ENCODE measurements around the gene IFNAR2. TPM values are rescaled to one million over a fixed set of nuclear protein-coding genes. Genes with fewer than 3 reads are reported as not detected.

Gene IFNAR2
- total and polyA plus RNA-seq, 2 donors (not counting 1 experiment from before 2014, with no cell fraction given) = 5.6 to 24.3 TPM

- DNase-seq (ENCODE audit: low read depth in 2 of 2) = peak; percentile 88 to 95
- H3K4me3 ChIP-seq (replicated peaks in 1 of 4; ENCODE audit: control extremely low read depth in 1 of 4, insufficient read depth in 1 of 4, low read depth in 3 of 4, low read length in 4 of 4) = no peak overlapping the region
- H2AFZ ChIP-seq (ENCODE audit: low read length) = no peak overlapping the region
- H3K4me1 ChIP-seq (ENCODE audit: control insufficient read depth, extremely low read depth, insufficient read depth, low read length) = peaks cover 3% of the 10 kb centered on the region
- no peaks in the 10 kb centered on the region for H3K9me3 ChIP-seq (ENCODE audit: control insufficient read depth, insufficient read depth, low read depth, low read length)
- H3K36me3 ChIP-seq (ENCODE audit: control insufficient read depth, insufficient read depth, low read length) = no peaks in the 10 kb centered on the region
- no peak overlapping the region for H3K27ac ChIP-seq (ENCODE audit: insufficient read depth, low read length)
- no peaks in the 10 kb centered on the region for H3K79me2 ChIP-seq (ENCODE audit: control insufficient read depth, insufficient read depth, low read length)
- H3K9ac ChIP-seq (ENCODE audit: insufficient read depth, low read length) = no peak overlapping the region
- no peaks in the 10 kb centered on the region for H4K20me1 ChIP-seq (ENCODE audit: control insufficient read depth, extremely low read depth, insufficient read depth, low read length)
- H3K27me3 ChIP-seq (ENCODE audit: control insufficient read depth, insufficient read depth, low read length) = no peaks in the 10 kb centered on the region
- no peak overlapping the region for H3K4me2 ChIP-seq (ENCODE audit: extremely low read depth, insufficient read depth, low read length)
- TF ChIP-seq CTCF (conservative IDR thresholded peaks at IDR 0.05 in 1 of 2, IDR thresholded peaks at IDR 0.05 in 1 of 2; ENCODE audit: low read depth in 1 of 2, low read length in 2 of 2) (peak; percentile 70 to 81), EZH2 (IDR thresholded peaks at IDR 0.05; ENCODE audit: low read length, missing control alignments) (no peak)
These were observed 30.1 kb upstream of the IFNAR2 start for GRCh38 chr21:33199516-33200217.

GRCh38 chr21:33201956-33202355, 27.8 kb upstream of the IFNAR2 start:
- Histone ChIP-seq H3K27me3 (ENCODE audit: control insufficient read depth, insufficient read depth, low read length) (no peaks in the 10 kb centered on the region), H2AFZ (ENCODE audit: low read length) (no peak overlapping the region), H4K20me1 (ENCODE audit: control insufficient read depth, extremely low read depth, insufficient read depth, low read length) (no peaks in the 10 kb centered on the region), H3K27ac (ENCODE audit: insufficient read depth, low read length) (no peak overlapping the region), H3K9me3 (ENCODE audit: control insufficient read depth, insufficient read depth, low read depth, low read length) (no peaks in the 10 kb centered on the region), H3K4me1 (ENCODE audit: control insufficient read depth, extremely low read depth, insufficient read depth, low read length) (peaks cover 3% of the 10 kb centered on the region), H3K36me3 (ENCODE audit: control insufficient read depth, insufficient read depth, low read length) (no peaks in the 10 kb centered on the region), H3K4me2 (ENCODE audit: extremely low read depth, insufficient read depth, low read length) (no peak overlapping the region), H3K9ac (ENCODE audit: insufficient read depth, low read length) (no peak overlapping the region), H3K79me2 (ENCODE audit: control insufficient read depth, insufficient read depth, low read length) (no peaks in the 10 kb centered on the region), H3K4me3 (replicated peaks in 1 of 4; ENCODE audit: control extremely low read depth in 1 of 4, insufficient read depth in 1 of 4, low read depth in 3 of 4, low read length in 4 of 4) (no peak overlapping the region)
- TF ChIP-seq CTCF (conservative IDR thresholded peaks at IDR 0.05 in 1 of 2, IDR thresholded peaks at IDR 0.05 in 1 of 2; ENCODE audit: low read depth in 1 of 2, low read length in 2 of 2) = no peak
- TF ChIP-seq EZH2 (IDR thresholded peaks at IDR 0.05; ENCODE audit: low read length, missing control alignments) = no peak
- no peak for DNase-seq (ENCODE audit: low read depth in 2 of 2)

GRCh38 chr21:33202464-33203363, 27.0 kb upstream of the IFNAR2 start:
- no peaks in the 10 kb centered on the region for H3K27me3 ChIP-seq (ENCODE audit: control insufficient read depth, insufficient read depth, low read length)
- H3K4me2 ChIP-seq (ENCODE audit: extremely low read depth, insufficient read depth, low read length) = no peak overlapping the region
- no peak overlapping the region for H2AFZ ChIP-seq (ENCODE audit: low read length)
- no peak overlapping the region for H3K9ac ChIP-seq (ENCODE audit: insufficient read depth, low read length)
- H4K20me1 ChIP-seq (ENCODE audit: control insufficient read depth, extremely low read depth, insufficient read depth, low read length) = no peaks in the 10 kb centered on the region
- no peak overlapping the region for H3K27ac ChIP-seq (ENCODE audit: insufficient read depth, low read length)
- no peaks in the 10 kb centered on the region for H3K79me2 ChIP-seq (ENCODE audit: control insufficient read depth, insufficient read depth, low read length)
- no peak for DNase-seq (ENCODE audit: low read depth in 2 of 2)
- no peaks in the 10 kb centered on the region for H3K9me3 ChIP-seq (ENCODE audit: control insufficient read depth, insufficient read depth, low read depth, low read length)
- TF ChIP-seq EZH2 (IDR thresholded peaks at IDR 0.05; ENCODE audit: low read length, missing control alignments) = no peak
- TF ChIP-seq CTCF (conservative IDR thresholded peaks at IDR 0.05 in 1 of 2, IDR thresholded peaks at IDR 0.05 in 1 of 2; ENCODE audit: low read depth in 1 of 2, low read length in 2 of 2) = no peak
- H3K4me3 ChIP-seq (replicated peaks in 1 of 4; ENCODE audit: control extremely low read depth in 1 of 4, insufficient read depth in 1 of 4, low read depth in 3 of 4, low read length in 4 of 4) = no peak overlapping the region
- H3K36me3 ChIP-seq (ENCODE audit: control insufficient read depth, insufficient read depth, low read length) = no peaks in the 10 kb centered on the region
- peaks cover 3% of the 10 kb centered on the region for H3K4me1 ChIP-seq (ENCODE audit: control insufficient read depth, extremely low read depth, insufficient read depth, low read length)

All from fibroblast of lung (primary cell).